HG02759 (cell line): ENCODE measurements around the gene PAQR9.

Source experiments
- ATAC-seq: cut with Tn5 transposase; IDR thresholded peaks from one replicate; pipeline ENCODE4 v1.9.1; 2021; ENCODE audit warnings: mild to moderate bottlenecking, moderate library complexity; ENCODE audit not compliant: unreplicated experiment

PAQR9 gene

GRCh38 chr3:142926368-142926944 is 37.0 kb downstream of the PAQR9 start:
- no peak for ATAC-seq

- no peak for ATAC-seq
Measured at GRCh38 chr3:142925140-142925539, 38.3 kb downstream of the PAQR9 start.

GRCh38 chr3:142923694-142924093 is 39.8 kb downstream of the PAQR9 start:
- ATAC-seq: no peak

GRCh38 chr3:142916605-142917004 is 46.9 kb downstream of the PAQR9 start:
- no peak for ATAC-seq

- no peak for ATAC-seq
Measured at GRCh38 chr3:142915636-142916035, 47.8 kb downstream of the PAQR9 start.

- no peak for ATAC-seq
Measured at GRCh38 chr3:142914286-142914811, 49.1 kb downstream of the PAQR9 start.

GRCh38 chr3:142913432-142913831 is 50.0 kb downstream of the PAQR9 start:
- ATAC-seq: no peak

- ATAC-seq: no peak
Measured at GRCh38 chr3:142912402-142913172, 50.9 kb downstream of the PAQR9 start.
